ENCODE results near the gene ICA1. TPM values are rescaled to one million over a fixed set of nuclear protein-coding genes. Genes with fewer than 3 reads are reported as not detected.

ICA1 gene
- total RNA-seq, 4 donors from 2014 or later = 9.7 to 61.8 (median 31.6) TPM

GRCh38 chr7:8209353-8209752, 52.6 kb downstream of the ICA1 start:
- ATAC-seq (ENCODE audit: low FRiP score) (no peak), DNase-seq (ENCODE audit: low spot score) (no peak)
- TF ChIP-seq CTCF (IDR thresholded peaks at IDR 0.05) = no peak

GRCh38 chr7:8208816-8209215, 53.2 kb downstream of the ICA1 start:
- no peak for TF ChIP-seq CTCF (IDR thresholded peaks at IDR 0.05)
- ATAC-seq (ENCODE audit: low FRiP score) = no peak
- no peak for DNase-seq (ENCODE audit: low spot score)

GRCh38 chr7:8206956-8207355, 55.0 kb downstream of the ICA1 start:
- no peak for ATAC-seq (ENCODE audit: low FRiP score)
- DNase-seq (ENCODE audit: low spot score) = no peak
- no peak for TF ChIP-seq CTCF (IDR thresholded peaks at IDR 0.05)

- ATAC-seq (ENCODE audit: low FRiP score) = no peak
- no peak for TF ChIP-seq CTCF (IDR thresholded peaks at IDR 0.05)
- no peak for DNase-seq (ENCODE audit: low spot score)
These were observed 56.4 kb downstream of the ICA1 start for GRCh38 chr7:8205537-8205936.

GRCh38 chr7:8205031-8205387, 57.0 kb downstream of the ICA1 start:
- ATAC-seq (ENCODE audit: low FRiP score) (no peak), DNase-seq (ENCODE audit: low spot score) (no peak)
- TF ChIP-seq CTCF (IDR thresholded peaks at IDR 0.05) = no peak

- ATAC-seq (ENCODE audit: low FRiP score) (no peak), DNase-seq (ENCODE audit: low spot score) (no peak)
- no peak for TF ChIP-seq CTCF (IDR thresholded peaks at IDR 0.05)
These were observed 57.5 kb downstream of the ICA1 start for GRCh38 chr7:8204339-8205030.

GRCh38 chr7:8201846-8202441, 60.0 kb downstream of the ICA1 start:
- DNase-seq (ENCODE audit: low spot score) = no peak
- ATAC-seq (ENCODE audit: low FRiP score) = no peak
- TF ChIP-seq CTCF (IDR thresholded peaks at IDR 0.05) = no peak

Measured in omental fat pad (tissue), 4 donors.